Adrenal gland (tissue), 12 donors: Measurements from ENCODE around the gene OCEL1. TPM values are rescaled to one million over a fixed set of nuclear protein-coding genes. Genes with fewer than 3 reads are reported as not detected.

ENCODE experiments used
- DNase-seq, 7 donors: peaks; one replicate each; pipeline ENCODE4 v3.0.0-alpha.2; 2019 to 2020
- H3K27ac ChIP-seq, 5 donors: fragments of 200-600 bp; sonication (generic) in 4 of 5; 1 replicate in 3 of 5; 2 replicates in 2 of 5; pipeline versions ENCODE4 v1.5.1 to v1.8.0; 2016 to 2020; ENCODE audit warnings: mild to moderate bottlenecking in 1 of 5
- H3K27me3 ChIP-seq: fragments of 200-600 bp; 2 replicates; pipeline ENCODE4 v1.8.0; 2021
- H3K36me3 ChIP-seq, 2 donors: fragments of 200-600 bp; replicated peaks in 1 of 2; 1 replicate in 1 of 2; 2 replicates in 1 of 2; pipeline versions ENCODE4 v1.5.1 to v1.8.0; 2018 to 2022
- H3K4me1 ChIP-seq, 2 donors: fragments of 200-600 bp; replicated peaks in 1 of 2; 1 replicate in 1 of 2; 2 replicates in 1 of 2; pipeline versions ENCODE4 v1.5.1 to v1.8.0; 2018 to 2021
- H3K4me3 ChIP-seq, 4 donors: fragments of 200-600 bp; sonication (generic) in 3 of 4; one replicate each; pipeline ENCODE4 v1.5.1; 2016 to 2018
- H3K9me3 ChIP-seq, 3 donors: fragments of 200-600 bp; sonication (generic) in 1 of 3; replicated peaks in 1 of 3; 1 replicate in 2 of 3; 2 replicates in 1 of 3; pipeline versions ENCODE4 v1.5.1 to v1.8.0; 2016 to 2021
- CTCF ChIP-seq, 6 experiments: fragments of 450-650 bp in 4 of 6; fragments of 200-600 bp in 2 of 6; sonication (generic) in 1 of 6; IDR thresholded peaks; 1 replicate in 5 of 6; 2 replicates in 1 of 6; pipeline versions ENCODE4 v1.5.1 to v1.8.0; 2016 to 2021; ENCODE audit warnings: antibody characterized with exemption in 6 of 6, mild to moderate bottlenecking in 2 of 6, moderate library complexity in 1 of 6
- POLR2A ChIP-seq, 2 donors: fragments of 450-650 bp; IDR thresholded peaks; one replicate each; pipeline ENCODE4 v1.6.1; 2017; ENCODE audit warnings: antibody characterized with exemption in 2 of 2, mild to moderate bottlenecking in 2 of 2, moderate library complexity in 1 of 2
- WGBS, 4 donors: extraction: QIAGEN DNeasy Blood & Tissue Kit in 2 of 4; methylation state at CpG; one replicate each; pipeline versions ENCODE4 v1.1.5 to v1.1.7; 2013 to 2017; 5-methylcytosine and 5-hydroxymethylcytosine counted together
- intact Hi-C, 2 donors: fragments of 100-400 bp; cut with DNase I; formaldehyde crosslinking; loops; one replicate each; pipeline versions ENCODE4 v1.14.1 to v1.15.0; 2022 to 2023
- polyA plus RNA-seq, 3 donors: library from polyadenylated mRNA; stranded (reverse); fragments of 200-250 nt in 2 of 3; fragments of 350-450 nt in 1 of 3; fragmentation: Illumina TruSeq in 1 of 3; extraction: RNeasy Lipid Tissue Mini Kit (QIAGEN cat#74804) in 1 of 3; gene quantifications; one replicate each; pipeline ENCODE4 v1.2.3, GENCODE V29; 2013 to 2014
- total RNA-seq, 9 donors: library from RNA; depleted of rRNA in 4 of 9; stranded (reverse); fragments of >200 nt in 4 of 9; fragments of 120-200 nt in 1 of 9; fragmentation: NEBNext Ultra II Directional in 1 of 9; extraction: Animal tissue kit (Norgen Biotek cat#: 25700) in 1 of 9; gene quantifications; one replicate each; pipeline versions ENCODE4 v1.1.0 to v1.2.4, GENCODE V29; 2013 to 2023
- donor health status: healthy with polysubstance abuse.
- donor health status: Bipolar disorder and iron deficiency.
- donor health status: DM: yes; HTN: yes; CAD: no.
- donor health status: DM: no; HTN: no; CAD: no.
- donor health status: DM: no; HTN: no; CAD: no.
- donor health status: DM: yes; HTN: yes; CAD: no.

The OCEL1 gene
- total and polyA plus RNA-seq, 12 donors, result 6.1 to 49.1 (median 30.3) TPM

GRCh38 chr19:17192751-17193150 is 33.3 kb upstream of the OCEL1 start:
- peaks cover 0 to 81% of the 10 kb centered on the region in 2 donors for H3K36me3 ChIP-seq
- TF ChIP-seq POLR2A (IDR thresholded peaks at IDR 0.05) (no peak), CTCF (IDR thresholded peaks at IDR 0.05) (no peak)
- no peak overlapping the region for H3K27ac ChIP-seq
- WGBS, 4 donors, result 96 to 99% (median 98%) methylated on average over 8 to 26 of the region's 26 CpGs
- no peak overlapping the region for H3K4me3 ChIP-seq
- H3K9me3 ChIP-seq, result no peaks in the 10 kb centered on the region
- intact Hi-C loops, result no loop called here
- no peaks in the 10 kb centered on the region for H3K4me1 ChIP-seq
- H3K27me3 ChIP-seq, result no peaks in the 10 kb centered on the region
- no peak for DNase-seq

DNA sequence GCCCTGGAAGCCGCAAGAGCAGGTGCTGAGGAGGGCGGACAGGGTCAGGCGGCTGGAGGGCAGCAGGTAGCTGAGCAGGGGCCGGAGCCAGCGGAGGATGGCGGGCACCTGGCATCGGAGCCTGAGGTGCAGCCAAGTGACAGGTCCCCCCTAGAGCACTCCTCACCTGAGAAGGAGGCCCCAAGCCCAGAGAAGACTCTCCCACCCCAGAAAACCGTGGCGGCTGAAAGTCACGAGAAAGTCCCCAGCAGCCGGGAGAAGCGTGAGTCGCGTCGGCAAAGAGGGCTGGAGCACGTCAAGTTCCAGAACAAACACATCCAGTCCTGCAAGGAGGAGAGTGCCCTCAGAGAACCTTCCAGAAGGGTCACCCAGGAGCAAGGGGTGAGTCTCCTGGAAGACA is 31.4 kb upstream of the OCEL1 start:
- Histone ChIP-seq H3K27ac (no peak overlapping the region), H3K27me3 (no peaks in the 10 kb centered on the region), H3K9me3 (no peaks in the 10 kb centered on the region), H3K4me1 (no peaks in the 10 kb centered on the region), H3K36me3 (peaks cover 0 to 79% of the 10 kb centered on the region in 2 donors), H3K4me3 (no peak overlapping the region)
- no peak for DNase-seq
- TF ChIP-seq CTCF (IDR thresholded peaks at IDR 0.05) (no peak), POLR2A (IDR thresholded peaks at IDR 0.05) (no peak)
- intact Hi-C loops, result no loop called here
- 92 to 97% (median 96%) methylated on average over 16 of the region's 16 CpGs for WGBS, 4 donors

DNA sequence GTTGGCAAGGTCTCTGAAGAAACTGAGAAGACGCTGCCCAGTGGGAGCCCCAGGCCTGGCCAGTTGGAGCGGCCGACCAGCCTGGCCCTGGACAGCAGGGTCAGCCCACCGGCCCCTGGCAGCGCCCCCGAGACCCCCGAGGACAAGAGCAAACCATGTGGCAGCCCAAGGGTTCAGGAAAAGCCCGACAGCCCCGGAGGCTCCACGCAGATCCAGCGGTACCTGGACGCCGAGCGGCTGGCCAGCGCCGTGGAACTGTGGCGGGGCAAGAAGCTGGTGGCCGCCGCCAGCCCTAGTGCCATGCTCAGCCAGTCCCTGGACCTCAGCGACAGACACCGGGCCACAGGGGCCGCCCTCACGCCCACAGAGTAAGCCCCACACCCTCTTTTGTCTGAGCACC is 30.9 kb upstream of the OCEL1 start:
- no peak for DNase-seq
- WGBS, 4 donors, result 95 to 100% (median 96%) methylated on average over 5 to 23 of the region's 23 CpGs; no CpG with 5 or more reads in 1 of the 4 donors
- H3K4me1 ChIP-seq, result no peaks in the 10 kb centered on the region
- no peak for TF ChIP-seq POLR2A (IDR thresholded peaks at IDR 0.05)
- H3K36me3 ChIP-seq, result peaks cover 0 to 81% of the 10 kb centered on the region in 2 donors
- H3K9me3 ChIP-seq, result no peaks in the 10 kb centered on the region
- no peak overlapping the region for H3K4me3 ChIP-seq
- H3K27me3 ChIP-seq, result no peaks in the 10 kb centered on the region
- intact Hi-C loops, result no loop called here
- no peak overlapping the region for H3K27ac ChIP-seq

DNA sequence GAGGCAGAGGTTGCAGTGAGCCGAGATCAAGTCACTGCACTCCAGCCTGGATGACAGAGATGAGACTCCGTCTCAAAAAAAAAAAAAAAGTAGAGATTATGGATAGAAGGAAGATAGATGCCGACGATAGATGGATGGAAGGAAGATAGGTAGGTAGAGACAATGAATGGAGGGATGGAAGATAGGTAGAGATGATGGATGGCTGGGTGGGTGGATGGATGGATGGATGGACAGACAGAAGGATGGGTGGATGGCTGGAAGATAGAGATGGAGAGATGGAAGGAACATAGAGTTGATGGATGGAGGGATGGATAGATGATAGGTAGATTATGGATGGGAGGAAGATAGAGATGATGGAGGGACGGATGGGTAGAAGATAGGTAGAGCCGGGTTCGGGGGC is 29.4 kb upstream of the OCEL1 start:
- 94 to 99% (median 96%) methylated on average over 7 of the region's 7 CpGs for WGBS, 4 donors
- Histone ChIP-seq H3K36me3 (peaks cover 0 to 81% of the 10 kb centered on the region in 2 donors), H3K27me3 (no peaks in the 10 kb centered on the region), H3K27ac (no peak overlapping the region), H3K4me3 (no peak overlapping the region), H3K9me3 (no peaks in the 10 kb centered on the region), H3K4me1 (no peaks in the 10 kb centered on the region)
- TF ChIP-seq CTCF (IDR thresholded peaks at IDR 0.05) (no peak), POLR2A (IDR thresholded peaks at IDR 0.05) (no peak)
- DNase-seq, result no peak
- intact Hi-C loops, result no loop called here

DNA sequence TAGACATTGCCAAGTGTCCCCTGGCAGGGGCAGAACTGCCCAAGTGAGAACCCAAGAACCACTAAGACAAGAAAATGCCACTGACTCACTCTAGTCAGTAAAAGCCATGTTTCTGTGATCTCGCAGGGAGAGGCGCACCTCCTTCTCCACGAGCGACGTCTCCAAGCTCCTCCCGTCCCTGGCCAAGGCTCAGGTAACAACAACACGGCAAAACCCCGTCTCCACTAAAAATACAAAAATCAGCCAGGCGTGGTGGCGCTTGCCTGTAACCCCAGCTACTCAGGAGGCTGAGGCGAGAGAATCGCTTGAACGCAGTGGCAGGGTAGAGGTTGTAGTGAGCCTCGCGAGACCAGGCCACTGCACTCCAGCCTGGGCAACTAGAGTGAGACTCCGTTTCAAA is 28.4 kb upstream of the OCEL1 start:
- 94 to 96% (median 95%) methylated on average over 16 of the region's 16 CpGs for WGBS, 4 donors
- H3K27ac ChIP-seq, result no peak overlapping the region
- H3K4me3 ChIP-seq, result no peak overlapping the region
- H3K36me3 ChIP-seq, result peaks cover 0 to 81% of the 10 kb centered on the region in 2 donors
- DNase-seq, result no peak
- intact Hi-C loops, result no loop called here
- no peak for TF ChIP-seq CTCF (IDR thresholded peaks at IDR 0.05)
- no peak for TF ChIP-seq POLR2A (IDR thresholded peaks at IDR 0.05)
- no peaks in the 10 kb centered on the region for H3K27me3 ChIP-seq
- H3K9me3 ChIP-seq, result no peaks in the 10 kb centered on the region
- H3K4me1 ChIP-seq, result no peaks in the 10 kb centered on the region
